ENCODE results near the gene SLC9C2.

Gene SLC9C2

DNA sequence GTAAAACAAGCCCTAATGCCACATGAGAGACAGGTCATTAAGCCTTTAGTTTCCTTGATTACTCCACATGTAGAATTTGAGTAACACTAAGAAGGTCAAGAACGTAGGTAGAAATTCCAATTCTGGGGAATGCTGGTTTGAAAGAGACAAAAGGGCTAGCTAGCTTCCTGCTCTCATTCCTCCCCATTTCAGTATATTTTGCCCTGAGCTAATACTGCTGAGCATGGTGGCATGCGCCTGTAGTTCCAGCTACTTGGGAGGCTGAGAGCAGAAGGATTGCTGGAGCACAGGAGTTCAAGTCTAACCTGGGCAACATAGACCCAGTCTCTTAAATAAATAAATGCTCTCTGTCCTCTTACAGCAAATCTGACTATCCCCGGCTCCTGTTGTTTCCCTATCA is 112.9 kb downstream of the SLC9C2 start:
- Histone ChIP-seq H4K20me1 (ENCODE audit: insufficient read depth, low read length) (no peaks in the 10 kb centered on the region), H3K27ac (ENCODE audit: low read length) (no peak overlapping the region), H3K4me2 (ENCODE audit: low read depth, low read length) (no peak overlapping the region), H3K79me2 (ENCODE audit: low read length) (no peaks in the 10 kb centered on the region), H3F3A (ENCODE audit: insufficient read depth, low read length) (no peaks in the 10 kb centered on the region), H3K27me3 (replicated peaks; ENCODE audit: insufficient read depth, low read length) (no peaks in the 10 kb centered on the region), H3K9ac (ENCODE audit: low read length) (no peak overlapping the region), H3K9me3 (replicated peaks; ENCODE audit: insufficient read depth, low read length) (no peaks in the 10 kb centered on the region), H3K9me2 (replicated peaks; ENCODE audit: insufficient read depth, low read length) (no peaks in the 10 kb centered on the region), H3K4me3 (ENCODE audit: low read length) (no peak overlapping the region), H2AFZ (ENCODE audit: low read length) (no peak overlapping the region), H3K4me1 (ENCODE audit: low read length) (no peaks in the 10 kb centered on the region), H3K36me3 (replicated peaks; ENCODE audit: insufficient read depth, low read length) (no peaks in the 10 kb centered on the region; the same call in 1 of the 2 replicates)
- DNase-seq: no peak
- TF ChIP-seq CTCF (IDR thresholded peaks at IDR 0.05; ENCODE audit: low read length) (no peak), EZH2phosphoT487 (IDR thresholded peaks at IDR 0.05; ENCODE audit: low read length) (no peak), EZH2 (optimal IDR thresholded peaks at IDR 0.05; ENCODE audit: low read depth, low read length) (no peak)

- no peak overlapping the region for H3K27ac ChIP-seq (ENCODE audit: low read length)
- H2AFZ ChIP-seq (ENCODE audit: low read length): no peak overlapping the region
- no peaks in the 10 kb centered on the region for H3F3A ChIP-seq (ENCODE audit: insufficient read depth, low read length)
- H3K9ac ChIP-seq (ENCODE audit: low read length): no peak overlapping the region
- H3K27me3 ChIP-seq (replicated peaks; ENCODE audit: insufficient read depth, low read length): no peaks in the 10 kb centered on the region
- H3K4me2 ChIP-seq (ENCODE audit: low read depth, low read length): no peak overlapping the region
- TF ChIP-seq EZH2 (optimal IDR thresholded peaks at IDR 0.05; ENCODE audit: low read depth, low read length) (no peak), EZH2phosphoT487 (IDR thresholded peaks at IDR 0.05; ENCODE audit: low read length) (no peak), CTCF (IDR thresholded peaks at IDR 0.05; ENCODE audit: low read length) (no peak)
- no peak for DNase-seq
- H3K9me2 ChIP-seq (replicated peaks; ENCODE audit: insufficient read depth, low read length): no peaks in the 10 kb centered on the region
- H3K4me1 ChIP-seq (ENCODE audit: low read length): no peaks in the 10 kb centered on the region
- peaks cover 5% of the 10 kb centered on the region for H3K36me3 ChIP-seq (replicated peaks; ENCODE audit: insufficient read depth, low read length)
- H3K4me3 ChIP-seq (ENCODE audit: low read length): no peak overlapping the region
- no peaks in the 10 kb centered on the region for H3K9me3 ChIP-seq (replicated peaks; ENCODE audit: insufficient read depth, low read length)
- no peaks in the 10 kb centered on the region for H3K79me2 ChIP-seq (ENCODE audit: low read length)
- H4K20me1 ChIP-seq (ENCODE audit: insufficient read depth, low read length): no peaks in the 10 kb centered on the region
These were observed 113.7 kb downstream of the SLC9C2 start for GRCh38 chr1:173489149-173489600.

DNA sequence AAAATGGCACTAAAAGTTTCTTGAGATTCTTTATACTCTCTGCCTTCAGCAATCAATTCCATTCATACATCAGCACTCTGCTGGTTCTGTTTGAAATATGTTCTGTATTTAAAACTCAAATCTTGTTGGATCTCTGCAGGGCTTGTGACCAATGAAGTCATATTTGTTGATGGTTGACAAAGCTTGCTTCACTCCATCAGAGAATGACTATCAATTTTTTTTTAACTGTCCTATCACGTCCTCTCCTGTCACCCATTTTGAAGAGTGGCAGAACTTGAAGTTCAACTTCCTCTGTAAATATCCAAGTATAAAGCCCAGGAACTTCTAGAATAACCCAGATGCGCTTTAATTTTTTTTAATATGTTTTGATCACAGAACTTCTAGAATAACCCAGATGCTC is 114.9 kb downstream of the SLC9C2 start:
- H3K9ac ChIP-seq (ENCODE audit: low read length): no peak overlapping the region
- no peak overlapping the region for H3K4me2 ChIP-seq (ENCODE audit: low read depth, low read length)
- no peaks in the 10 kb centered on the region for H3F3A ChIP-seq (ENCODE audit: insufficient read depth, low read length)
- H3K27ac ChIP-seq (ENCODE audit: low read length): no peak overlapping the region
- TF ChIP-seq EZH2phosphoT487 (IDR thresholded peaks at IDR 0.05; ENCODE audit: low read length) (no peak), CTCF (IDR thresholded peaks at IDR 0.05; ENCODE audit: low read length) (no peak), EZH2 (optimal IDR thresholded peaks at IDR 0.05; ENCODE audit: low read depth, low read length) (no peak)
- H3K27me3 ChIP-seq (replicated peaks; ENCODE audit: insufficient read depth, low read length): no peaks in the 10 kb centered on the region
- no peaks in the 10 kb centered on the region for H3K79me2 ChIP-seq (ENCODE audit: low read length)
- no peak for DNase-seq
- no peaks in the 10 kb centered on the region for H3K9me3 ChIP-seq (replicated peaks; ENCODE audit: insufficient read depth, low read length)
- peaks cover 5% of the 10 kb centered on the region for H3K36me3 ChIP-seq (replicated peaks; ENCODE audit: insufficient read depth, low read length)
- no peak overlapping the region for H3K4me3 ChIP-seq (ENCODE audit: low read length)
- H3K9me2 ChIP-seq (replicated peaks; ENCODE audit: insufficient read depth, low read length): no peaks in the 10 kb centered on the region
- H3K4me1 ChIP-seq (ENCODE audit: low read length): peaks cover under 1% of the 10 kb centered on the region; the same call in 1 of the 2 replicates
- H2AFZ ChIP-seq (ENCODE audit: low read length): no peak overlapping the region
- no peaks in the 10 kb centered on the region for H4K20me1 ChIP-seq (ENCODE audit: insufficient read depth, low read length)

All from MM.1S (cell line).